ENCODE results near the gene TNFSF9. TPM values are rescaled to one million over a fixed set of nuclear protein-coding genes. Genes with fewer than 3 reads are reported as not detected.
"Not testable (repeated sequence)": the region's sequence is repeated elsewhere in the genome, so short reads cannot be mapped to it uniquely, and the experiment has no call there.

TNFSF9 gene
- polyA plus RNA-seq, 3 donors, result 0.21 to 0.55 TPM; not detected in 1

DNA sequence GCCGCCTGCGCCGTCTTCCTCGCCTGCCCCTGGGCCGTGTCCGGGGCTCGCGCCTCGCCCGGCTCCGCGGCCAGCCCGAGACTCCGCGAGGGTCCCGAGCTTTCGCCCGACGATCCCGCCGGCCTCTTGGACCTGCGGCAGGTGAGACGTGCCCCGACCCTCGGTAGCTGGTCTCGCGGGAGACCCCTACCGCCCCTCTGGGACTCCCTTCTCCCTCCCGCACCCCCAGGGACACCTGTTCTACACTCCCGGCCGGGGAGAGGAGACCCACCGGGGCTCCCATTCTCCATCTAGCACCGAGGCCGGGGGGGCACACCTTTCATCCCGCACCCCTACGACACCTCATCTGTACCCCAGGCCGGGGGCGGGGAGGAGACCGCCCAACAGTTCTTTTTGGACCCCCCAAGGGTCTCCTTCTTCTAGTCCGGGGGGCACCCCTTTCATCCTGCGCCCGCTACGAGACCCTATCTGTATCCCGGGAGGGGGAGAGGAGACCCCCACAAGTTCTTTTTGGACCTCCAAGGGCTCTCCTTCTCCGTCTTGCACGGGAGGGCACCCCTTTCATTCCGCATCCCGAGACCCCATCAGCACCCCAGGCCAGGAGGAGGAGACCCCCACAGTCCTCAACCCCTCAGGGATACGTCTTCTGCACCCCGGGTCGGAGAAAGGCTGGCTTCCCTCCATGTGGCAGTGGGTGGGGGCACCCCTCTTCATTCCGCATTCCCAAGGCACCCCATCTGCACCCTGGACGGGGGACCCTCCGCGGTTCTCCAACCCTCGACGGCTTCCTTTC is 533 bp downstream of the TNFSF9 start:
- no peak for DNase-seq

DNA sequence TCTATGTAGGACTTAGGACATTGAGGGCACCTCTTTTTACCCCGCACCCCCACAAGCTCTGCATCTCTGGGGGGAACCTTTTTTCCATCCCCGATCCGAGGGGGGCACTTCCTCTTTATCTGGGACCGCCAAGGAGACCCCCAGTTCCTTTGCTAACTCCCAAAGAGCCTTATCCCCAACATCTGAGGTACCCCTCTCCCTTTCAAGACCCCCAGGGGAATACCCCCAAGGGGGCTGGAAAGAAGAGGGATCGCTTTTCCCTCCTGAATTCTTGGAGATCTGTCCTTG is 1.1 kb downstream of the TNFSF9 start:
- no peak for DNase-seq

DNA sequence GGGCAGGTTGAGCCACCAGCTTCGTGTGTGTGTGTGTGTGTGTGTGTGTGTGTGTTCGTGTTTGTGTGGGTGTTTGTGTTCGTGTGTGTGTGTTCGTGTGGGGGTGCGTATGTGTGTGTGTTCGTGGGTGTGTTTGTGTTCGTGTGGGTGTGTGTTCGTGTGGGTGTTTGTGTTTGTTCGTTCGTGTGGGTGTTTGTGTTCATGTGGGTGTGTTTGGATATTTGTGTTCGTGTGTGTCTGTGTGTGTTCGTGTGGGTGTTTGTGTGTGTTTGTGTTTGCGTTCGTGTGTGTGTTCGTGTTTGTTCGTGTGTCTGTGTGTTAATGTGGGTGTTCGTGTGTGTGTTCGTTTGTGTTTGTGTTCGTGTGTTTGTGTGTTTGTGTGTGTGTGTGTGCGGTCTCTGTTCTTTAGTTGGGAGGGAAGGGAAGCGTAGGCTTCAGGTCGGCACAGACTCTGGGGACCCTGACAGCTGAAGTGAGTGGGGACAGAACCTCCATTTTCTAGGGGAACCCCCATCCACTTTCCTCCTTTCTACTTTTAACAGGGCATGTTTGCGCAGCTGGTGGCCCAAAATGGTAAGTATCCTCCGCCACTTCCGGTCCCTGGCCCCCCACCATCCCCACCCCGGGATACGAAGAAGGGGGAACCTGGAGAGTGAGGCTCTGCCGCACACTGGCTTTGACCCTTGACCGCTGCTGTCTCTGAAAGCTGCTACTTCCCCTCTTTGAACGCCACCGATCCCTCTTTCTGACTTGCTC is 1.6 kb downstream of the TNFSF9 start:
- no peak for DNase-seq

DNA sequence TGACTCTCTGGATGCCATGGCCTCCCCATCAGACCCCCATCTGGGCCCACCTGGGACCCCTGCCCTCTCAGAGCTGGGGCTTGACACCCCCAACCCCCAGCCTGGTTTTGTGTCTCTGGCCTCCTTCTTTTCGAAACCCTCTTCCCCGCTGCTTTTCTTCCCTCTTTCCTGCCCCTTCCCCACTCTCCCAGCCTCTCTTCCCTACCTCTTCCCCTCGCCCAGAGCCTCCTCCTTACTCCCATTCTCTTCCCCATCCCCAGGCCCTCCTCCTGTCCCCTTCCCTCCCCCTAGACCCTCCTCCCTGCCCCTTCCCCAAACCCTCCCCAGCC is 2.1 kb downstream of the TNFSF9 start:
- DNase-seq, result no peak

DNA sequence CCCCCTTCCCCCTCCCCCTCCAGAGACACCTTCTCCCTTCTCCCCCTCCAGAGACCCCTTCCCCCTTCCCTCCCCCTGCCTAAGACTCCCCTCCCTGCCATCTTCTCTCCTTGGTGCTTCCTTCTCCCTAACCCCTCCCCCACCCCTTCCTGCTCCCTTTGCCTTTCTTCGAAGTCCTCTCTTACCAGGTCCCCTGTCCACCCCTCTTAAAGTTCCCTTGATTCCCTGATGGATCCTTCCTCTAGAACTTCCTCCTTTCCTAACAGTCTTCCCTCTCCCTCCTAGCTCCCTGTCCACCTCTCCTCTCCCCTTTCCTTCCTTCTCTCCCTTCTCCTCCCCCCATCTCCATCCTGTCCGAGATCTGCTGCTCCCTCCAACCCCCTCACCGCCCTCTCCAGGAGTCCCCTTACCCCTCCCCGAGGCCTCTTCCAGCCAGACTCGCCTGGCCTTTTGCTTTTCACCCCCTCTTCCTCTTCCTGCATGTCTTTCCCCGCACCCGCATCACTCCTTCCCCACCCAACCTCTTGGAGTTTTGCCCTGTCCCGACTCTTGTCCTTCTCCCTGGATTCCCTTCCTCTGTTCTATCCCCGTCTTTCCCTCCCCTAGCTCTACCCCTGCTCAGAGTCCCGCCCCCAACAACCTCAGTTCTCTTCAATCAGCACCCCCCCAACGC is 3.1 kb downstream of the TNFSF9 start:
- DNase-seq, result no peak

DNA sequence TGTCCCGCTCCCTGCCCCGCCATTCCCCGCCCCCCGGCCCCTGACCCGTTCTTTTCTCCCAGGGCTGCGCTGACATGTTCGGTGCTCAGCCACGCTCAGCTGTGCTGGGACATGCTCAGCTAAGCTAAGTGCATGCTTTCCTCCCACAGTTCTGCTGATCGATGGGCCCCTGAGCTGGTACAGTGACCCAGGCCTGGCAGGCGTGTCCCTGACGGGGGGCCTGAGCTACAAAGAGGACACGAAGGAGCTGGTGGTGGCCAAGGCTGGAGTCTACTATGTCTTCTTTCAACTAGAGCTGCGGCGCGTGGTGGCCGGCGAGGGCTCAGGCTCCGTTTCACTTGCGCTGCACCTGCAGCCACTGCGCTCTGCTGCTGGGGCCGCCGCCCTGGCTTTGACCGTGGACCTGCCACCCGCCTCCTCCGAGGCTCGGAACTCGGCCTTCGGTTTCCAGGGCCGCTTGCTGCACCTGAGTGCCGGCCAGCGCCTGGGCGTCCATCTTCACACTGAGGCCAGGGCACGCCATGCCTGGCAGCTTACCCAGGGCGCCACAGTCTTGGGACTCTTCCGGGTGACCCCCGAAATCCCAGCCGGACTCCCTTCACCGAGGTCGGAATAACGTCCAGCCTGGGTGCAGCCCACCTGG is 3.7 kb downstream of the TNFSF9 start:
- DNase-seq, result no peak

DNA sequence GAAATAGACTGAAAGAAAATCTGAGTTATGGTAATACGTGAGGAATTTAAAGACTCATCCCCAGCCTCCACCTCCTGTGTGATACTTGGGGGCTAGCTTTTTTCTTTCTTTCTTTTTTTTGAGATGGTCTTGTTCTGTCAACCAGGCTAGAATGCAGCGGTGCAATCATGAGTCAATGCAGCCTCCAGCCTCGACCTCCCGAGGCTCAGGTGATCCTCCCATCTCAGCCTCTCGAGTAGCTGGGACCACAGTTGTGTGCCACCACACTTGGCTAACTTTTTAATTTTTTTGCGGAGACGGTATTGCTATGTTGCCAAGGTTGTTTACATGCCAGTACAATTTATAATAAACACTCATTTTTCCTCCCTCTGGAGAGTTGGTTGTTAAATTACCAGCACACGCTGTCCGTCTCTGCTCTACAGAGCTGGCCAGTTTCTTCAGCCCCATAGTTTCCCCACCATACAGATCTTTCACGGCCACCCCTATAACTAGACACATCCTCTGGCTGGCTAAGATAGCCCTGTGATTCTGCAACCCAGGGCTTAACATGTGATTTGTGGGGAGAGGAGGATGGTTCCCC is 4.8 kb downstream of the TNFSF9 start:
- DNase-seq, result no peak

DNA sequence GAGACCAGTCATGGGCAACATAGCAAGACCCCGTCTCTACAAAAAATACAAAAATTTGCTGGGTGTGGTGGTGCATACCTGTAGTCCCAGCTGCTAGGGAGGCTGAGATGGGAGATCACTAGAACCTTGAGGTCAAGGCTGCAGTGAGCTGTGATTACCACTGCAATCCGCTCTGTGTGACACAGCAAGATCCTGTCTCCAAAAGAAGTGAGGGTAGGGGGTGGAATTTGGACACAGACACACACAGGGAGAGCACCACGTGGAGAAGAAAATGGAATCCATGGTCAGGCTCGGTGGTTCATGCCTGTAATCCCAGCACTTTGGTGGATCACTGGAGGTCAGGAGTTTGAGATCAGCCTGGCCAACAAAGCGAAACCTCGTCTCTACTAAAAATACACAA is 8.7 kb downstream of the TNFSF9 start:
- no peak for DNase-seq

DNA sequence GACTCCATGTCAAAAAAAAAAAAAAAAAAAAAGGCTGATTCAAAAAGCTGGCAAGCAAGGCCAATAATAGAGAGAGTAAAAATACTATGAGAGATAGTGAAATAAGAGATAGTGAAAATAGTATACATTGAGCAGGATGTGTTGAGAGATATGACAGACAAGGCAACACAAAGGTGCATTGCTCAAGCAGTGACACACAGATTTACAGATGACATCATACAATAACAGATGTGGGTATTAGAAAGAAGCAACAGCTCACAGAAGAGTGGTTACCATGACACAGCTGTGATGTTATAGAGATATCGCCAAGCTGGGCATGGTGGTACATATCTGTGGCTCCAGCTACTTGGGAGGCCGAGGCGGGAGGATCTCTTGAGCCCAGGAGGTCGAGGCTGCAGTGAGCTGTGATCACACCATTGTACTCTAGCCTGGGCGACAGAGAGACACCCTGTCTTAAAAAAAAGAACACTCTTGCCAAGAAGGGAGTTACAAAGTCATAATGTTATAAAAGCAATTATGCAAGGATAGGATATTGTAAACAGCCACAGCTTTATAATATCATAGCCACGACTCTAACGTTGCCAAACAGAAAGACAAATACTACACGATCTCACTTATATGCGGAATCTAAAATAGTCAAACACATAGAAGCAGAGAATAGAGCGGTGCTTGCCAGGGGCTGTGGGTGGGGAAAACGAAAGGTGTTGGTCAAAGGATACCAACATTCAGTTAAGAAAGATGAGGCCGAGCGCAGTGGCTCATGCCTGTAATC is 10.3 kb downstream of the TNFSF9 start:
- no peak for DNase-seq

DNA sequence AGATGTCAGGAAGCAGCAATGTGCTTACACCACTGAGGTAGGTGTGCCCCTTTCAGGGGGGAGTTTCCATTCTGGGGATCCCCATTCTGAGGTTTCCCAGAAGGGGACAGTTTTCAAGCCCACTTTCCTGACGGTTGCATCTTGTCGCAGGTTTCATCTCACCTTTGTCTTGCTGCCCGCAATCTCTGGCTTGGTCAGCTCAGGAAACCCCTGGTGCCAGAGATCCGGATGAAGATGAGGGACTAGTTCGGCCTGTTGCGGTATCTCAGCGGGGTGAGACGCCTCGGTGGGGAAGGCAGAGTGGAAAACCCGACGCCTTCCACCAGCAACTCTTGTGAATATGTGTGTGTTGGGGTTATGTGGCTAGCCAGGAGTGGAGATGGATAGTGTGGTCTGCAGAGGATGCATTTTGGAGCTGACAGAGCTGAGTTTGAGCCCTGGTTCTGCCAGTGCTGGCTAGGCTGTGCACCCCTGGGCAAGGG is 13.1 kb downstream of the TNFSF9 start:
- no peak for DNase-seq

DNA sequence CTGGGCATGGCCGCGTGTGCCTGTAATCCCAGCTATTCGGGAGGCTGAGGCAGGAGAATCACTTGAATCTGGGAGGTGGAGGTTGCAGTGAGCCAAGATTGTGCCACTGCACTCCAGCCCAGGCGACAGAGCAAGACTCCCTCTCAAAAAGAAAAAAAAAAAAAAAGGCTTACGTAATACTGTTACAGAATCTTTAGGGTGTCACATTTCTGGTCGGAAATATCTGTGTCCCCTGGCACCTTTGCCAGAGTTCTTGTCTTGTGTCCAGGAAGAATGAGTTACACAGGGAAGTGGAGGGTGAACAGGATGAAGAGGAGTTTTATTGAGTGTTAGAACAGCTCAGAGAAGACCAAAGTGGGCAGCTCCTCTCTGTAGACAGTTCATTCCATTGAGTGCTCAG is 19.9 kb downstream of the TNFSF9 start:
- DNase-seq, result not testable (repeated sequence)

DNA sequence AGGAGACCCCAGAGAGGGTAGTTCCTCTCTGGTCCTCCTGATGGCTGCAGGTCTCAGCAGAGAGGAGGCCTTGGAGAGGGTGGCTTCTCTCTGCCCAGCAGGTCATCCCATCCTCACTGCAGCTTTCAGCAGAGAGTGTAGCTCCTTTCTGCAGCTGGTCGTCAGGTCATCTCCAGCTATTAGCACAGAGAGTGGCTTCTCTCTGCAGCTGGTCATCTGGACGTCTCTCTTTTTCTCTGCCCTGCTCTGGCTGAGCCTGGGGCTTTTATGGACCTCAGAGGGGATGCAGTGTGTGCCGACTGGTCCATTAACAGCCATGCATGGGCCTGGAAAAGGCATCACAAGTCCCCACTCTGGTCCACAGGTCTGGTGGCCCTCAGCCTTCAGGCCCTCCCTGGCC is 20.3 kb downstream of the TNFSF9 start:
- DNase-seq, result no peak

DNA sequence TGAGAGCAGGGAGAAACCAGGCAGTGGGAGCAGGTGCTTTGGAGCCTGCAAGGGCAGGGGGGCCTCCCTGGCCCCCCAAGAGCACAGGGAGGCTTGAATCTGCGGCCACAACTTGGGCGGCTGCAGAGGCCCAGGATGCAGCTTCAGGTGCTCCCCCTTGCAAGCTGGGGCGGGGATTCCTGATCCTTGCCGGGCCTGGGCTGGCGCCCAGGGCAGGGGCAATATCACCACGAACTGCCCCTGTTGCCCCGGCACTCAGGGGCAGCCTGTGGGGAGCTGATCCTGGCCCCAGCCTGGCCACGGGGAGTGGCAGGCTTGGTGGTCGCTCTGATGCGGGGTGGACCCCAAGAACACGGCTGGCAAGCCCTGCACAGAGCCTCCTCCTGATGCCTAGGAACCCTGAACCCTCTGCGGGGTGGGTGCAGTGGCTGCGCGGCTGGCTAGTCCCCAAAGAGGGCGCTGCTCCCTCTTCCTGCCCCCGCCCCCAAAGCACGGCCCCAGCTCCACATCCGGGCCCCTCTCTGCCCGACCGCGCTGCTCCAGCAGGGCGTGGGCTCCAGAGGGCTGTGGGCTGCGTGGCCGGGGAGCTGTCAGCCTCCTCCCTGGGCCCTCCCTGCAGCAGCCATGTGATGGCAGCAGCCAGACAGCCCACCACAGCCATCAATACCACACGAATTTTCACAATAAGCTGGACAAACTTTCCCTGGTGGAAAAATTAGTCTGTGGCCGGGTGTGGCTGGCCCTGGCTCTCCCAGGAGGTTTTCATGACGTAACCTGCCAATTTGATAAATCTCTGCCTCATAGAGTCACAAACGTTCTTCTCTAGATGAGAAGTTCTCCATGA is 21.0 kb downstream of the TNFSF9 start:
- no peak for DNase-seq

DNA sequence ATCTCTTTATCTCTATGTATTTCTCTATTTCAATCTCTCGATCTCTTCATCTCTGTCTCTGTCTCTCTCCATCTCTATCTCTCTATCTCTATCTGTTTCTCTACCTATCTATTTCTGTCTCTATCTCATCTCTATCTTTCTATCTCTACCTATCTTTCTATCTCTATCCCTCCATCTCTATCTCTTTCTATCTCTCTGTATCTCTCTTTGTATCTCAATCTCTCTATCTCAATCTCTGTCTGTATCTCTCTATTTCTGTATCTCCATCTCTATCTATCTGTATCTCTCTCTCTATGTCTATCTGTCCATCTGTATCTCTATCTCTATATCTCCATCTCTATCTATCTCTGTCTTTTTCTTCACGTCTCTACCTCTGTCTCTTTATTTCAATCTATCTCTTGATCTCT is 25.2 kb downstream of the TNFSF9 start:
- DNase-seq, result no peak

DNA sequence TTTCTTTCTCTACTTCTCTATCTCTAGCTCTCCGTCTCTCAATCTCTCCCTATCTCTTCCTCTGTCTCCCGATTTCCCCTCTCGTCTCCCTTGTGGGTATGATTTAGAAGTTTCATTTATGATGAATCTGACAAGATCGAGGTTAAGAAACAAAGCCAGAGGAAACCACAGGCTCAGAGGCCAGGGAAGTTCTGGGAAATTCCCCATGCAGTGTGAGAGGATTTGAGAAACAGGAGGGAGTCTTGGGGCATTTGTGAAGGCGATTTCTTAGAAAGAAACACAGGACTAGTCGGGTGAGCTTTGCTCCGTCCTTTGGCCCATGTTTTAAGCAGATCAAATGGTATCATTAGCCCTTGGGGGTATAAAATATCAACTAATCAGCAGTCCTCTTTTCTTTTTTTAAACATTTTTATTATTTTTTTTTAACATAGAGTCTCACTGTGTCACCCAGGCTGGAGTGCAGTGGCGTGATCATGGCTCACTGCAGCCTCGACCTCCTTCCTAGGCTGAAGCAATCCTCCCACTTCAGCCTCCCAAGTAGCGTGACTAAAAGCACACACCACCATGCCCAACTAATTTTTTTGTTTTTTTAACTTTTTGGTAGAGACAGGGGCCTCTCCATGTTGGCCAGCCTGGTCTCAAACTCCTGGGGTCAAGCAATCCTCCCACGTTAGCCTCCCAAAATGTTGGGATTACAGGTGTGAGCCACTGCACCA is 25.8 kb downstream of the TNFSF9 start:
- no peak for DNase-seq

DNA sequence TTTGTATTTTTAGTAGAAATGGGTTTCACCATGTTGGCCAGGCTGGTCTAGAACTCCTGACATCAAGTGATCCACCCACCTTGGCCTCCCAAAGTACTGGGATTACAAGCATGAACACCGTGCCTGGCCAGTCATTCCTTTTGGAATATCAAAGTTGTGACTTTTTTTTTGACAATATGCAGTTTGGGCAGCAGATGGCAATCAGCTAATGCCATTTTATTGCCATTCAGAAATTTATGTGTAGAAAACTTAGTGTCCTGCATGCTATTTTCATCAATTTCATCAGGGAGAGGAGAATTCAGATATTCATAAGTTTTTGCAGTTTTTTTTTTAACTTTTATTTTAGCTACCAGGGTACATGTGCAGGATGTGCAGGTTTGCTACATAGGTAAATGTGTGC is 31.6 kb downstream of the TNFSF9 start:
- not testable (repeated sequence) for DNase-seq

DNA sequence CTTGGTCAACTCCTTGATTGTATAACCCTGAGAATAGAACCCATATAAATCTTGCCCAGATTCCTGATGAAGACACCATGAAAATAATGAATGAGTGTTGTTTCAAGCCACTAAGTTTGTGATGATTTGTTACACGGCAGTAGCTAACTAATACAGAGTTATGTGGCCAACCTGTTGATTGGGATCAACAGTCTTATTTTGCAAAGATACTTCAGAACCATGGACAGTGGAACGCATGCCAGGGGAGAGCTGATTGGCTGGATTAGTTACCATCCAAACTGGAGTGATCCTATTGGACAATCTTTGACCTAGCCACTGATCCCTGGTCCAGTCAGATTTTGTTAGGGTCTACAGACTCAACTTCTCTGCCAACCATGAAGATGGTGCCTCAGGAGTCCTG is 33.6 kb downstream of the TNFSF9 start:
- DNase-seq, result no peak

DNA sequence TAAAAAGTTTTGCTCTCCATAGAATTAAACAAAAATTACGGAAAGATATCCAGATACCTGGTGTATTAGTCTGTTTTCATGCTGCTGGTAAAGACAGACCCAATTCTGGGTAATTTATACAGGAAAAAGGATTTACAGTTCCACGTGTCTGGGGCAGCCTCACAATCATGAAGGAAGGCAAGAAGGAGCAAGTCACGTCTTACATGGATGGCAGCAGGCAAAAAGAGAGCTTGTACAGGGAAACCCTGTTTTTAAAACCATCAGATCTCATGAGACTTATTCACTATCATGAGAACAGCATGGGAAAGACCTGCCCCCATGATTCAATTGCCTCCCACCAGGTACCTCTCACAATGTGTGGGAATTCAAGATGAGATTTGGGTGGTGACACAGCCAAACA is 35.9 kb downstream of the TNFSF9 start:
- not testable (repeated sequence) for DNase-seq

DNA sequence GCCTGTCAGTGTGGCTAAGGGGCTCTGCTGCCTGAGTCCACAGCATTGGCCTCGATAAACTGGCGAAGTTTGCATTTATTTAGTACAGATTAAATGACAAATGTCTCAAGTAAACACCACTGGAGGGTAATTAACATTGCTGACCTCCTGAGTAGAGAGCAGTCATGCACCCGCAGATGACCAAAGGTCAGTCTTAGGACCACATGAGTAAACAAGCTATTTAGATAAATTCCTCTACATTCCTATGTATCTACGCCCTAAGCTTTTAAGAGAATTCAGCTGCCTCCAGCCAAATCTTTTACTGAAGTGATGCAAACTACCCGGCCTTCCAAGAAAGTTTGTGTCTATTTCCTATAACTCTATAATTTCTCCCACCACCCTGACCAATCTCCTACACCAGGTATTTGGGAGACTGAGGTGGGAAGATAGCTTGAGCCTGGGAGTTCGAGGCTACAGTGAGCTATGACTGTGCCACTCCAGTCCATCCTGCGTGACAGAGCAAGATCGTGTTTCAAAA is 37.2 kb downstream of the TNFSF9 start:
- DNase-seq, result no peak

DNA sequence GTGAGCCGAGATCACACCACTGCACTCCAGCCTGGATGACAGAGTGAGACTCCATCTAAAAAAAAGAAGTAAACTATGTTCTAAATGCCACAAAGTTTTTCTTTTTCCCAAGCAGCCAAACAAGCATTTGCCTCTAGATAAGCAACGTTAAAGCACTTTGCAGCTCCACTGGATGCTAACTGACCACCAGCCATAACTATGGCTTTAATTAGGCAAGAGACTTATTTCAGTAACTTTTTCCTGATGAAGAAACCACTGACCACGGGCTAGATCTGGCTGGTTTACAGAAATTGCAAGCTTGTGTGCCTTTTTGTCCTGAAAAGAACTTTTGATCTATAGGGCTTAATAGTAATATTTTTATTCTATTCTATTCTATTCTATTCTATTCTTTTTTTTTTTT is 38.0 kb downstream of the TNFSF9 start:
- no peak for DNase-seq
